ENCODE data around the gene NINL. TPM values are rescaled to one million over a fixed set of nuclear protein-coding genes. Genes with fewer than 3 reads are reported as not detected.

NINL gene
- polyA plus RNA-seq, 1 of the 3 experiments (the other 2 are of a cell fraction) = 22.5 TPM

GRCh38 chr20:25629816-25630499 is 44.6 kb upstream of the NINL start:
- WGBS (ENCODE audit: low lambda C conversion rate) = 56% methylated on average over 8 of the region's 8 CpGs
- ChIA-PET POLR2A (no interaction called here), CTCF (no interaction called here)
- Histone ChIP-seq H3K27me3 (ENCODE audit: insufficient read depth) (no peaks in the 10 kb centered on the region), H3K9me3 (no peaks in the 10 kb centered on the region), H3K27ac (ENCODE audit: low read depth in 2 of 2, low read length in 1 of 2) (no peak overlapping the region), H2AFZ (ENCODE audit: low read depth) (no peak overlapping the region), H3K9ac (no peak overlapping the region), H3K4me1 (ENCODE audit: control insufficient read depth in 1 of 2, insufficient read depth in 2 of 2, low read depth in 1 of 2, low read length in 1 of 2) (no peaks in the 10 kb centered on the region), H4K20me1 (ENCODE audit: insufficient read depth) (no peaks in the 10 kb centered on the region), H3K4me3 (ENCODE audit: low read depth in 2 of 2, low read length in 1 of 2) (no peak overlapping the region), H3K79me2 (ENCODE audit: insufficient read depth) (no peaks in the 10 kb centered on the region; the same call in 1 of the 2 replicates), H3F3A (replicated peaks; ENCODE audit: insufficient read depth) (no peaks in the 10 kb centered on the region), H3K9me2 (no peaks in the 10 kb centered on the region), H3K36me3 (replicated peaks in 1 of 2; ENCODE audit: control insufficient read depth in 1 of 2, insufficient read depth in 2 of 2, low read length in 1 of 2) (no peaks in the 10 kb centered on the region), H3K4me2 (no peak overlapping the region)
- no peak for TF ChIP-seq RXRA (IDR thresholded peaks at IDR 0.05; ENCODE audit: borderline replicate concordance, low read depth)
- TF ChIP-seq POLR2AphosphoS5 (IDR thresholded peaks at IDR 0.05; ENCODE audit: low read depth, low read length) = no peak
- TF ChIP-seq SMC3 (IDR thresholded peaks at IDR 0.05; ENCODE audit: low read depth, low read length) = no peak
- no peak for TF ChIP-seq USF1 (IDR thresholded peaks at IDR 0.05; ENCODE audit: borderline replicate concordance, low read depth)
- TF ChIP-seq RAD21 (IDR thresholded peaks at IDR 0.05; ENCODE audit: low read length) = no peak
- TF ChIP-seq YY1 (IDR thresholded peaks at IDR 0.05; ENCODE audit: low read depth) = no peak
- no peak for TF ChIP-seq FOSL2 (IDR thresholded peaks at IDR 0.05; ENCODE audit: borderline replicate concordance, low read depth)
- TF ChIP-seq IRF3 (IDR thresholded peaks at IDR 0.05; ENCODE audit: low read depth, low read length) = no peak
- no peak for TF ChIP-seq ZBTB33 (IDR thresholded peaks at IDR 0.05; ENCODE audit: borderline replicate concordance, low read depth)
- TF ChIP-seq ELF1 (IDR thresholded peaks at IDR 0.05) = no peak
- no peak for TF ChIP-seq GATA2 (CRISPR knock-in tag; IDR thresholded peaks at IDR 0.05)
- no peak for TF ChIP-seq MXI1 (IDR thresholded peaks at IDR 0.05; ENCODE audit: low read depth, low read length)
- no peak for TF ChIP-seq MAX (IDR thresholded peaks at IDR 0.05; ENCODE audit: low read depth)
- TF ChIP-seq MEF2A (IDR thresholded peaks at IDR 0.05; ENCODE audit: borderline replicate concordance, low read depth) = no peak
- no peak for TF ChIP-seq EP300 (IDR thresholded peaks at IDR 0.05; ENCODE audit: borderline replicate concordance in 1 of 2, low read depth in 1 of 2, low read length in 1 of 2)
- no peak for TF ChIP-seq RFX5 (IDR thresholded peaks at IDR 0.05; ENCODE audit: low read length)
- TF ChIP-seq CHD2 (IDR thresholded peaks at IDR 0.05; ENCODE audit: low read length, partially characterized antibody) = no peak
- TF ChIP-seq USF2 (IDR thresholded peaks at IDR 0.05; ENCODE audit: borderline replicate concordance, low read depth, low read length) = no peak
- no peak for TF ChIP-seq NRF1 (IDR thresholded peaks at IDR 0.05; ENCODE audit: low read depth, low read length)
- no peak for TF ChIP-seq PBX3 (IDR thresholded peaks at IDR 0.05)
- no peak for DNase-seq

All from SK-N-SH (cell line).